Measurements from ENCODE around the gene ZBTB7C. TPM values are rescaled to one million over a fixed set of nuclear protein-coding genes. Genes with fewer than 3 reads are reported as not detected.

The ZBTB7C gene
- total RNA-seq, 1 experiment from 2014 or later = not detected

GRCh38 chr18:48367557-48367956 lies 41.6 kb downstream of the ZBTB7C start:
- BruUV-seq (replicated peaks) = no TSS peak
- peaks cover 3% of the 10 kb centered on the region for H3K9me3 Mint-ChIP-seq (ENCODE audit: low read depth, unreplicated experiment)
- no peaks in the 10 kb centered on the region for H3K4me1 Mint-ChIP-seq (ENCODE audit: low read depth, unreplicated experiment)
- intact Hi-C loops (cut with micrococcal nuclease; ENCODE audit: unreplicated experiment) = no loop called here
- DNase-seq = no peak
- no peak overlapping the region for H3K27ac Mint-ChIP-seq (ENCODE audit: unreplicated experiment)
- H3K27me3 Mint-ChIP-seq (ENCODE audit: unreplicated experiment) = peaks cover 68% of the 10 kb centered on the region
- CTCF ChIA-PET = no interaction called here
- H3K36me3 Mint-ChIP-seq (ENCODE audit: insufficient read depth, unreplicated experiment) = no peaks in the 10 kb centered on the region
- TF ChIP-seq CTCF (IDR thresholded peaks at IDR 0.05; ENCODE audit: unreplicated experiment) = no peak
- no peak overlapping the region for H3K4me3 Mint-ChIP-seq (ENCODE audit: low read depth, unreplicated experiment)

GRCh38 chr18:48365965-48366364 lies 43.2 kb downstream of the ZBTB7C start:
- DNase-seq = no peak
- no peak for TF ChIP-seq CTCF (IDR thresholded peaks at IDR 0.05; ENCODE audit: unreplicated experiment)

GRCh38 chr18:48364146-48364545 lies 45.0 kb downstream of the ZBTB7C start:
- intact Hi-C loops (cut with micrococcal nuclease; ENCODE audit: unreplicated experiment) = no loop called here
- CTCF ChIA-PET = no interaction called here
- Mint-ChIP-seq H3K4me1 (ENCODE audit: low read depth, unreplicated experiment) (no peaks in the 10 kb centered on the region), H3K27ac (ENCODE audit: unreplicated experiment) (no peak overlapping the region), H3K36me3 (ENCODE audit: insufficient read depth, unreplicated experiment) (no peaks in the 10 kb centered on the region), H3K27me3 (ENCODE audit: unreplicated experiment) (peaks cover 59% of the 10 kb centered on the region), H3K4me3 (ENCODE audit: low read depth, unreplicated experiment) (no peak overlapping the region), H3K9me3 (ENCODE audit: low read depth, unreplicated experiment) (peaks cover 3% of the 10 kb centered on the region)
- no peak for DNase-seq
- TF ChIP-seq CTCF (IDR thresholded peaks at IDR 0.05; ENCODE audit: unreplicated experiment) = no peak
- BruUV-seq (replicated peaks) = no TSS peak

More at GRCh38 chr18:48365965-48366364, 43.2 kb downstream of the ZBTB7C start:
- Mint-ChIP-seq H3K27me3 (ENCODE audit: unreplicated experiment) (peaks cover 59% of the 10 kb centered on the region), H3K4me3 (ENCODE audit: low read depth, unreplicated experiment) (no peak overlapping the region), H3K9me3 (ENCODE audit: low read depth, unreplicated experiment) (peaks cover 3% of the 10 kb centered on the region), H3K4me1 (ENCODE audit: low read depth, unreplicated experiment) (no peaks in the 10 kb centered on the region), H3K36me3 (ENCODE audit: insufficient read depth, unreplicated experiment) (no peaks in the 10 kb centered on the region), H3K27ac (ENCODE audit: unreplicated experiment) (no peak overlapping the region)
- intact Hi-C loops (cut with micrococcal nuclease; ENCODE audit: unreplicated experiment) = no loop called here
- no TSS peak for BruUV-seq (replicated peaks)
- CTCF ChIA-PET = no interaction called here

GRCh38 chr18:48363175-48363574 lies 46.0 kb downstream of the ZBTB7C start:
- CTCF ChIA-PET = no interaction called here
- Mint-ChIP-seq H3K9me3 (ENCODE audit: low read depth, unreplicated experiment) (peaks cover 3% of the 10 kb centered on the region), H3K27me3 (ENCODE audit: unreplicated experiment) (peaks cover 59% of the 10 kb centered on the region), H3K27ac (ENCODE audit: unreplicated experiment) (no peak overlapping the region), H3K36me3 (ENCODE audit: insufficient read depth, unreplicated experiment) (no peaks in the 10 kb centered on the region), H3K4me3 (ENCODE audit: low read depth, unreplicated experiment) (no peak overlapping the region), H3K4me1 (ENCODE audit: low read depth, unreplicated experiment) (no peaks in the 10 kb centered on the region)
- intact Hi-C loops (cut with micrococcal nuclease; ENCODE audit: unreplicated experiment) = no loop called here
- no peak for DNase-seq
- BruUV-seq (replicated peaks) = no TSS peak
- no peak for TF ChIP-seq CTCF (IDR thresholded peaks at IDR 0.05; ENCODE audit: unreplicated experiment)

Measured in Calu3 (cell line).